Keratinocyte (primary cell): Measurements from ENCODE around the gene AKAP13. TPM values are rescaled to one million over a fixed set of nuclear protein-coding genes. Genes with fewer than 3 reads are reported as not detected.

Source experiments
- DNase-seq: peaks from one replicate; pipeline ENCODE4 v3.0.0-alpha.2; 2011; ENCODE audit warnings: low read depth, missing footprints, low spot score
- FAIRE-seq: peaks from 2 replicates; lab custom pipeline; 2011; peaks lifted over from hg19 to GRCh38; lab: Jason Lieb, UNC
- H2AFZ ChIP-seq: 2 replicates; pipeline ENCODE4 v1.6.0; 2012; ENCODE audit warnings: low read length, control low read depth, inconsistent platforms; ENCODE audit not compliant: control insufficient read depth
- H3K27ac ChIP-seq: 2 replicates; pipeline ENCODE4 v1.5.1; 2011; ENCODE audit warnings: low read length; ENCODE audit not compliant: control insufficient read depth, insufficient read depth
- H3K27me3 ChIP-seq: 3 replicates; pipeline ENCODE4 v1.6.0; 2011; ENCODE audit warnings: low read length; ENCODE audit not compliant: control insufficient read depth, insufficient read depth; ENCODE audit errors: extremely low read depth
- H3K36me3 ChIP-seq, 2 experiments: 2 replicates in 1 of 2; 3 replicates in 1 of 2; pipeline ENCODE4 v1.5.1; 2011; ENCODE audit warnings: low read length in 2 of 2, mild to moderate bottlenecking in 1 of 2; ENCODE audit not compliant: control insufficient read depth in 2 of 2, insufficient read depth in 2 of 2; ENCODE audit errors: extremely low read depth in 1 of 2
- H3K4me1 ChIP-seq: 3 replicates; pipeline ENCODE4 v1.5.1; 2011; ENCODE audit warnings: low read length; ENCODE audit not compliant: control insufficient read depth, insufficient read depth; ENCODE audit errors: extremely low read depth
- H3K4me2 ChIP-seq: 3 replicates; pipeline ENCODE4 v1.6.0; 2011; ENCODE audit warnings: low read depth, low read length; ENCODE audit not compliant: control insufficient read depth, insufficient read depth; ENCODE audit errors: extremely low read depth
- H3K4me3 ChIP-seq, 3 experiments: fragments of 200-600 bp in 1 of 3; sonication (generic) in 1 of 3; 2 replicates in 2 of 3; 3 replicates in 1 of 3; pipeline ENCODE4 v1.5.1; 2011 to 2016; ENCODE audit warnings: low read length in 3 of 3, mild to moderate bottlenecking in 3 of 3, control low read depth in 2 of 3, inconsistent platforms in 1 of 3, low read depth in 1 of 3, mixed read lengths in 1 of 3, mixed run types in 1 of 3, moderate library complexity in 1 of 3; ENCODE audit not compliant: control insufficient read depth in 2 of 3, insufficient read depth in 2 of 3; ENCODE audit errors: extremely low read depth in 1 of 3
- H3K79me2 ChIP-seq: 2 replicates; pipeline ENCODE4 v1.6.0; 2012; ENCODE audit warnings: low read length; ENCODE audit not compliant: control insufficient read depth, insufficient read depth
- H3K9ac ChIP-seq: 3 replicates; pipeline ENCODE4 v1.6.0; 2011; ENCODE audit warnings: low read length; ENCODE audit not compliant: control insufficient read depth, insufficient read depth; ENCODE audit errors: extremely low read depth
- H3K9me1 ChIP-seq: 3 replicates; pipeline ENCODE4 v1.6.0; 2011; ENCODE audit warnings: low read length; ENCODE audit not compliant: control insufficient read depth, insufficient read depth; ENCODE audit errors: extremely low read depth
- H3K9me3 ChIP-seq: 2 replicates; pipeline ENCODE4 v1.5.1; 2012; ENCODE audit warnings: low read depth, low read length; ENCODE audit not compliant: control insufficient read depth
- H4K20me1 ChIP-seq: 3 replicates; pipeline ENCODE4 v1.6.0; 2011; ENCODE audit warnings: low read length; ENCODE audit not compliant: control insufficient read depth, insufficient read depth; ENCODE audit errors: extremely low read depth
- EZH2 ChIP-seq: IDR thresholded peaks from one replicate; pipeline ENCODE4 v1.6.1; 2012; ENCODE audit warnings: inconsistent platforms, mild to moderate bottlenecking, low read length, moderate library complexity
- dilution Hi-C: fragments of 300-500 bp; cut with MboI; formaldehyde crosslinking; loops from one replicate; pipeline ENCODE4 v1.7.0; 2020; ENCODE audit warnings: low sequenced_read_pairs; ENCODE audit not compliant: extremely low pct_ligation_motif_present
- polyA plus RNA-seq, 5 experiments: library from polyadenylated mRNA; depleted of rRNA in 3 of 5; stranded (reverse) in 3 of 5; stranded (forward) in 1 of 5; unstranded in 1 of 5; fragments of >200 nt; gene quantifications; 1 replicate in 1 of 5; 2 replicates in 3 of 5; 3 replicates in 1 of 5; pipeline versions ENCODE4 v1.2.1 to v1.2.3, GENCODE V29; 2011 to 2012; ENCODE audit warnings: missing spikeins in 2 of 5, low read depth in 1 of 5, low replicate concordance in 1 of 5
- TF ChIP-seq, protein P1 (sequence below), 3 experiments: IDR thresholded peaks in 1 of 3; conservative IDR thresholded peaks in 1 of 3; optimal IDR thresholded peaks in 1 of 3; 2 replicates in 2 of 3; 3 replicates in 1 of 3; pipeline versions ENCODE3 to v1.5.1; 2011; ENCODE audit warnings: low read length in 3 of 3, mild to moderate bottlenecking in 3 of 3, moderate library complexity in 2 of 3, control low read depth in 1 of 3, inconsistent platforms in 1 of 3; ENCODE audit not compliant: insufficient read depth in 2 of 3; ENCODE audit errors: extremely low read depth in 1 of 3

The AKAP13 gene
- polyA plus RNA-seq, 1 donor (not counting 4 experiments of a cell fraction or from before 2014, with no cell fraction given), result 16.7 TPM

DNA sequence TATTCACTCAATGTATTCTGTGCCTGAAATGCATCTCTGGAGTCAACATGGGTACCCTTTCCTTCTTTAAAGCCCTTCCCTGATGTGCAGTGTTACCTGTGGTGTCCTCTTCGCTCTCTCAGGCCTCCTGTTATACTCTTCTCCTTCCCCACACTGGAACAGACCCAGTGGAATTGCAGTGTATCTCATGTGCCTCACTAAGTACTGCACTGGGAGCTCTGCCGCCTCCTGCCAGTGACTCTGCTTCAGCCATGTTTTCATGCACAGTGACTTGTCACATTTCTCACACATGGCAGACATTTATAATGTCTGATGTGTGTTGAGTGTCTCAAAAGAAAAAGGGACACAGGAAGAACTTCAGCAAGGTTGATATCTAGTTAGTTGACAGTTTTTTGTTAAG, 223.3 kb downstream of the AKAP13 start:
- TF ChIP-seq, protein P1, sequence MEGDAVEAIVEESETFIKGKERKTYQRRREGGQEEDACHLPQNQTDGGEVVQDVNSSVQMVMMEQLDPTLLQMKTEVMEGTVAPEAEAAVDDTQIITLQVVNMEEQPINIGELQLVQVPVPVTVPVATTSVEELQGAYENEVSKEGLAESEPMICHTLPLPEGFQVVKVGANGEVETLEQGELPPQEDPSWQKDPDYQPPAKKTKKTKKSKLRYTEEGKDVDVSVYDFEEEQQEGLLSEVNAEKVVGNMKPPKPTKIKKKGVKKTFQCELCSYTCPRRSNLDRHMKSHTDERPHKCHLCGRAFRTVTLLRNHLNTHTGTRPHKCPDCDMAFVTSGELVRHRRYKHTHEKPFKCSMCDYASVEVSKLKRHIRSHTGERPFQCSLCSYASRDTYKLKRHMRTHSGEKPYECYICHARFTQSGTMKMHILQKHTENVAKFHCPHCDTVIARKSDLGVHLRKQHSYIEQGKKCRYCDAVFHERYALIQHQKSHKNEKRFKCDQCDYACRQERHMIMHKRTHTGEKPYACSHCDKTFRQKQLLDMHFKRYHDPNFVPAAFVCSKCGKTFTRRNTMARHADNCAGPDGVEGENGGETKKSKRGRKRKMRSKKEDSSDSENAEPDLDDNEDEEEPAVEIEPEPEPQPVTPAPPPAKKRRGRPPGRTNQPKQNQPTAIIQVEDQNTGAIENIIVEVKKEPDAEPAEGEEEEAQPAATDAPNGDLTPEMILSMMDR (optimal IDR thresholded peaks at IDR 0.05 in 1 of 3, IDR thresholded peaks at IDR 0.05 in 1 of 3, conservative IDR thresholded peaks at IDR 0.05 in 1 of 3; ENCODE audit: extremely low read depth in 1 of 3, insufficient read depth in 2 of 3, low read length in 3 of 3), result no peak
- TF ChIP-seq EZH2, result no peak
- no peak overlapping the region for H3K4me2 ChIP-seq
- H3K9ac ChIP-seq, result no peak overlapping the region
- H3K79me2 ChIP-seq, result no peaks in the 10 kb centered on the region
- FAIRE-seq (no peak), DNase-seq (no peak)
- H3K27me3 ChIP-seq, result no peaks in the 10 kb centered on the region
- H2AFZ ChIP-seq, result no peak overlapping the region
- H3K36me3 ChIP-seq, result peaks cover 7 to 8% of the 10 kb centered on the region in 2 experiments
- dilution Hi-C loops, result no loop called here
- H3K9me1 ChIP-seq, result no peaks in the 10 kb centered on the region
- H4K20me1 ChIP-seq, result no peaks in the 10 kb centered on the region
- H3K4me3 ChIP-seq, result no peak overlapping the region
- H3K9me3 ChIP-seq, result no peaks in the 10 kb centered on the region
- peaks cover 24% of the 10 kb centered on the region for H3K4me1 ChIP-seq
- H3K27ac ChIP-seq, result no peak overlapping the region

DNA sequence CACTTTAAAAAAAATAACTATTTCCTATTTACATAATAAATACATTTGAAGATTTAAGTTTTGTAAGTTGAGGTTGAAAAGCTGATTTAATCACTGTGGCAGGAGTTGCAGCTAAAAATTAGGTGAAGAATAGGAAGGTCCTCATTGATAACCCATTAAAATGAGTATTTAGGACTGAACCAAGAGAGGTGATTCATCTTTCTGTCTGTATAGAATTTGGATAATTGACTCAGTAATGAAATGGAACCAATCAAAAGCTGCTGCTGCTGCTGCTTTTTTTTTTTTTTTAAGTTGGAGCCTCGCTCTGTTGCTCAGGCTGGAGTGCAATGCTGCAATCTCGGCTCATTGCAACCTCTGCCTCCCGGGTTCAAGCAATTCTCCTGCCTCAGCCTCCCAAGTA, 223.8 kb downstream of the AKAP13 start:
- Histone ChIP-seq H3K9me3 (no peaks in the 10 kb centered on the region), H3K4me3 (no peak overlapping the region), H3K36me3 (peaks cover 7 to 8% of the 10 kb centered on the region in 2 experiments), H3K4me1 (peaks cover 26% of the 10 kb centered on the region), H2AFZ (no peak overlapping the region), H4K20me1 (no peaks in the 10 kb centered on the region), H3K27ac (no peak overlapping the region), H3K9ac (no peak overlapping the region), H3K4me2 (no peak overlapping the region), H3K79me2 (no peaks in the 10 kb centered on the region), H3K9me1 (no peaks in the 10 kb centered on the region), H3K27me3 (no peaks in the 10 kb centered on the region)
- FAIRE-seq (no peak), DNase-seq (no peak)
- TF ChIP-seq, protein P1 (optimal IDR thresholded peaks at IDR 0.05 in 1 of 3, IDR thresholded peaks at IDR 0.05 in 1 of 3, conservative IDR thresholded peaks at IDR 0.05 in 1 of 3; ENCODE audit: extremely low read depth in 1 of 3, insufficient read depth in 2 of 3, low read length in 3 of 3), result no peak
- TF ChIP-seq EZH2, result no peak
- dilution Hi-C loops, result no loop called here
